HepG2 (cell line): ENCODE measurements around the gene PROCR. TPM values are rescaled to one million over a fixed set of nuclear protein-coding genes. Genes with fewer than 3 reads are reported as not detected.

ENCODE experiments used
- ARID4A ChIP-seq: sonication (generic); formaldehyde crosslinking; IDR thresholded peaks from 2 replicates; pipeline ENCODE4 v1.5.0; 2020; ENCODE audit warnings: mild to moderate bottlenecking, missing genetic modification reagents, borderline replicate concordance
- CENPBD1 ChIP-seq: sonication (generic); formaldehyde crosslinking; IDR thresholded peaks from 2 replicates; pipeline ENCODE4 v1.8.0; 2022; ENCODE audit warnings: missing genetic modification reagents, low read depth, mild to moderate bottlenecking, borderline replicate concordance
- ELF1 ChIP-seq: sonication (generic); formaldehyde crosslinking; IDR thresholded peaks from 2 replicates; pipeline ENCODE4 v1.4.0; 2020; ENCODE audit warnings: missing genetic modification reagents
- GMEB2 ChIP-seq: IDR thresholded peaks from 2 replicates; pipeline ENCODE4 v1.6.1; 2016; ENCODE audit warnings: missing biosample characterization, missing genetic modification reagents, low read depth
- HNRNPH1 ChIP-seq: fragments of 200-400 bp; formaldehyde crosslinking; optimal IDR thresholded peaks from 2 replicates; pipeline ENCODE3; 2017; ENCODE audit warnings: mild to moderate bottlenecking, low read depth, low read length
- MAFF ChIP-seq: IDR thresholded peaks from 2 replicates; pipeline ENCODE4 v1.6.1; 2011; ENCODE audit warnings: low read depth, low read length, improper control_type of control experiment
- PAXIP1 ChIP-seq: sonication (generic); formaldehyde crosslinking; conservative IDR thresholded peaks from 2 replicates; pipeline ENCODE4 v1.4.0; 2020; ENCODE audit warnings: mild to moderate bottlenecking, missing genetic modification reagents, moderate library complexity
- RERE ChIP-seq: IDR thresholded peaks from 2 replicates; pipeline ENCODE4 v1.6.1; 2016; ENCODE audit warnings: low read depth, missing genetic modification reagents, missing compliant biosample characterization
- ZNF747 ChIP-seq: sonication (generic); formaldehyde crosslinking; IDR thresholded peaks from 2 replicates; pipeline ENCODE4 v1.8.1; 2023; ENCODE audit warnings: missing genetic modification reagents, mild to moderate bottlenecking, borderline replicate concordance
- polyA plus RNA-seq, 8 experiments: library from polyadenylated mRNA; depleted of rRNA in 3 of 8; stranded (reverse) in 7 of 8; unstranded in 1 of 8; fragments of >200 nt; fragmentation: Illumina TruSeq in 4 of 8; extraction: Trizol in 4 of 8; gene quantifications; 2 replicates each; pipeline versions ENCODE4 v1.2.1 to v1.2.3, GENCODE V29; 2011 to 2016; ENCODE audit warnings: low read depth in 4 of 8, missing spikeins in 1 of 8, mixed read lengths in 1 of 8; ENCODE audit not compliant: insufficient read depth in 1 of 8
- total RNA-seq, 5 experiments: library from RNA; depleted of rRNA; stranded (reverse); fragments of >200 nt; fragmentation: Illumina TruSeq; extraction: Trizol; gene quantifications; 2 replicates each; pipeline ENCODE4 v1.2.3, GENCODE V29; 2016; ENCODE audit warnings: low read depth in 1 of 5

PROCR gene
- total and polyA plus RNA-seq, 2 of the 13 experiments (the other 11 are each of a cell fraction or from before 2014, with no cell fraction given): 1.4 to 1.7 TPM

GRCh38 chr20:35174458-35175216, 2.8 kb downstream of the PROCR start (continued):
- TF ChIP-seq RERE (CRISPR knock-in tag) (0 out of 2 replicates have a peak, but pooled peaks have one; percentile 62), GMEB2 (CRISPR knock-in tag) (0 out of 2 replicates have a peak, but pooled peaks have one; percentile 33), ELF1 (CRISPR knock-in tag) (peak; percentile 55; the same call in 1 of the 2 replicates), CENPBD1 (CRISPR knock-in tag) (no peak; the same call in 1 of the 2 replicates), MAFF (no peak), ZNF747 (CRISPR knock-in tag) (peak; percentile 44; the same call in 1 of the 2 replicates), ARID4A (CRISPR knock-in tag) (peak; percentile 67), HNRNPH1 (no peak), PAXIP1 (CRISPR knock-in tag) (peak; percentile 67)
